IMR-90 (cell line): ENCODE data around the gene MS4A18. TPM values are rescaled to one million over a fixed set of nuclear protein-coding genes. Genes with fewer than 3 reads are reported as not detected.

Experiments
- ATAC-seq: fragments of 200-7000 bp; cut with Tn5 transposase; 2 replicates; pipeline ENCODE4 v1.9.1; 2020; ENCODE audit warnings: low read depth, mild to moderate bottlenecking, moderate library complexity
- BruUV-seq: library from RNA; stranded (reverse); fragments of 400-500 nt; replicated peaks from 2 replicates; lab custom pipeline; 2021; lab: Mats Ljungman, UMichigan
- CTCF ChIA-PET: fragments of 300-600 bp; formaldehyde crosslinking; extraction: SDS; loops from one replicate; lab custom pipeline; 2021; ENCODE audit warnings: antibody characterized with exemption; lab: Yijun Ruan, JAX
- POLR2A ChIA-PET: fragments of 300-600 bp; sonication (Branson Sonifier 250); formaldehyde crosslinking; loops from one replicate; lab custom pipeline; 2022; ENCODE audit warnings: antibody characterized with exemption; ENCODE audit not compliant: unreplicated experiment; lab: Charles Lee
- DNase-seq: peaks from one replicate; pipeline ENCODE4 v3.0.0; 2013
- H2AFZ ChIP-seq: replicated peaks from 2 replicates; pipeline ENCODE3; 2013; ENCODE audit warnings: low read length, mild to moderate bottlenecking; ENCODE audit not compliant: poor library complexity
- H2AK5ac ChIP-seq: 2 replicates; pipeline ENCODE4 v1.6.1; 2013; ENCODE audit warnings: low read depth, low read length, inconsistent platforms
- H2AK9ac ChIP-seq: replicated peaks from 2 replicates; pipeline ENCODE3; 2013; ENCODE audit warnings: mild to moderate bottlenecking, low read depth, low read length, moderate library complexity; ENCODE audit not compliant: poor library complexity
- H2BK120ac ChIP-seq: 2 replicates; pipeline ENCODE4 v1.6.1; 2013; ENCODE audit warnings: low read depth, low read length, inconsistent platforms
- H2BK15ac ChIP-seq: 3 replicates; pipeline ENCODE4 v1.6.1; 2013; ENCODE audit warnings: low read depth, low read length, inconsistent platforms
- H2BK20ac ChIP-seq: 2 replicates; pipeline ENCODE4 v1.6.1; 2013; ENCODE audit warnings: low read depth, mild to moderate bottlenecking, inconsistent platforms, low read length, moderate library complexity
- H2BK5ac ChIP-seq: 2 replicates; pipeline ENCODE4 v1.6.1; 2013; ENCODE audit warnings: mild to moderate bottlenecking, low read depth, low read length, inconsistent platforms; ENCODE audit not compliant: poor library complexity, severe bottlenecking
- H3K14ac ChIP-seq: replicated peaks from 2 replicates; pipeline ENCODE4 v1.6.1; 2013; ENCODE audit warnings: low read depth, low read length, inconsistent platforms
- H3K18ac ChIP-seq: 2 replicates; pipeline ENCODE4 v1.6.1; 2013; ENCODE audit warnings: low read depth, low read length, control low read depth
- H3K23ac ChIP-seq: 2 replicates; pipeline ENCODE4 v1.6.1; 2013; ENCODE audit warnings: low read depth, low read length, inconsistent platforms
- H3K27ac ChIP-seq: 2 replicates; pipeline ENCODE4 v1.5.1; 2013; ENCODE audit warnings: mild to moderate bottlenecking, control low read depth, low read length; ENCODE audit not compliant: insufficient read depth
- H3K27me3 ChIP-seq: 2 replicates; pipeline ENCODE4 v1.6.1; 2013; ENCODE audit warnings: low read length; ENCODE audit not compliant: control insufficient read depth, insufficient read depth
- H3K36me3 ChIP-seq: 2 replicates; pipeline ENCODE4 v1.6.1; 2013; ENCODE audit warnings: low read length, mixed read lengths; ENCODE audit not compliant: control insufficient read depth, insufficient read depth
- H3K4ac ChIP-seq: 2 replicates; pipeline ENCODE4 v1.6.1; 2013; ENCODE audit warnings: low read depth, low read length, inconsistent platforms
- H3K4me1 ChIP-seq: 2 replicates; pipeline ENCODE4 v1.6.1; 2013; ENCODE audit warnings: low read length, mixed read lengths; ENCODE audit not compliant: control insufficient read depth, insufficient read depth
- H3K4me2 ChIP-seq: 2 replicates; pipeline ENCODE4 v1.6.1; 2013; ENCODE audit warnings: low read depth, mild to moderate bottlenecking, control low read depth, low read length, moderate library complexity
- H3K4me3 ChIP-seq: 2 replicates; pipeline ENCODE4 v1.5.1; 2013; ENCODE audit warnings: low read depth, mild to moderate bottlenecking, control low read depth, low read length, moderate library complexity; ENCODE audit not compliant: insufficient read depth
- H3K56ac ChIP-seq: 2 replicates; pipeline ENCODE4 v1.6.1; 2013; ENCODE audit warnings: low read length, inconsistent platforms; ENCODE audit not compliant: insufficient read depth; ENCODE audit errors: extremely low read depth
- H3K79me1 ChIP-seq, 2 experiments: 2 replicates each; pipeline ENCODE4 v1.6.1; 2013; ENCODE audit warnings: low read length in 2 of 2, inconsistent platforms in 1 of 2, low read depth in 1 of 2
- H3K9ac ChIP-seq: 2 replicates; pipeline ENCODE4 v1.6.1; 2013; ENCODE audit warnings: low read depth, low read length, control low read depth
- H3K9me1 ChIP-seq: 2 replicates; pipeline ENCODE4 v1.6.1; 2013; ENCODE audit warnings: low read length, inconsistent platforms; ENCODE audit not compliant: insufficient read depth
- H3K9me3 ChIP-seq: 2 replicates; pipeline ENCODE4 v1.6.1; 2013; ENCODE audit warnings: low read length; ENCODE audit not compliant: control insufficient read depth, insufficient read depth
- H4K20me1 ChIP-seq: 2 replicates; pipeline ENCODE4 v1.6.1; 2013; ENCODE audit warnings: low read length, inconsistent platforms; ENCODE audit not compliant: insufficient read depth
- H4K5ac ChIP-seq: 2 replicates; pipeline ENCODE4 v1.6.1; 2013; ENCODE audit warnings: mild to moderate bottlenecking, low read depth, low read length, control low read depth
- H4K8ac ChIP-seq, 2 experiments: 2 replicates each; pipeline ENCODE4 v1.6.1; 2013; ENCODE audit warnings: low read depth in 2 of 2, low read length in 2 of 2, control low read depth in 1 of 2, inconsistent platforms in 1 of 2
- H4K91ac ChIP-seq: 2 replicates; pipeline ENCODE4 v1.6.1; 2013; ENCODE audit warnings: low read depth, low read length, inconsistent platforms; ENCODE audit not compliant: insufficient read depth
- BHLHE40 ChIP-seq: fragments of 150-350 bp; IDR thresholded peaks from 2 replicates; pipeline ENCODE4 v1.6.1; 2016; ENCODE audit warnings: mild to moderate bottlenecking, low read depth, low read length
- CEBPB ChIP-seq: IDR thresholded peaks from 2 replicates; pipeline ENCODE4 v1.6.1; 2012; ENCODE audit warnings: low read depth, low read length, improper control_type of control experiment
- CHD1 ChIP-seq: IDR thresholded peaks from 2 replicates; pipeline ENCODE4 v1.6.1; 2012; ENCODE audit warnings: low read depth, low read length, improper control_type of control experiment
- FOS ChIP-seq: fragments of 150-350 bp; IDR thresholded peaks from 2 replicates; pipeline ENCODE4 v1.6.1; 2016; ENCODE audit warnings: low read depth, low read length
- MAFK ChIP-seq: IDR thresholded peaks from 2 replicates; pipeline ENCODE4 v1.6.1; 2012; ENCODE audit warnings: low read depth, low read length, improper control_type of control experiment
- MAZ ChIP-seq: IDR thresholded peaks from 2 replicates; pipeline ENCODE4 v1.6.1; 2012; ENCODE audit warnings: low read depth, mild to moderate bottlenecking, low read length, improper control_type of control experiment, moderate library complexity, borderline replicate concordance
- MXI1 ChIP-seq: IDR thresholded peaks from 2 replicates; pipeline ENCODE4 v1.6.1; 2012; ENCODE audit warnings: low read depth, mild to moderate bottlenecking, low read length, moderate library complexity, borderline replicate concordance
- NFE2L2 ChIP-seq: fragments of 150-350 bp; IDR thresholded peaks from 2 replicates; pipeline ENCODE4 v1.6.1; 2016; ENCODE audit warnings: low read depth, mild to moderate bottlenecking, low read length
- POLR2A ChIP-seq: IDR thresholded peaks from 2 replicates; pipeline ENCODE4 v1.6.1; 2012; ENCODE audit warnings: mild to moderate bottlenecking, low read depth, low read length
- RAD21 ChIP-seq: IDR thresholded peaks from 2 replicates; pipeline ENCODE4 v1.6.1; 2012; ENCODE audit warnings: low read length, improper control_type of control experiment
- RCOR1 ChIP-seq: IDR thresholded peaks from 2 replicates; pipeline ENCODE4 v1.6.1; 2012; ENCODE audit warnings: mild to moderate bottlenecking, low read length, improper control_type of control experiment; ENCODE audit not compliant: insufficient replicate concordance
- RFX5 ChIP-seq: IDR thresholded peaks from 2 replicates; pipeline ENCODE4 v1.8.0; 2012; ENCODE audit warnings: low read depth, mild to moderate bottlenecking, low read length, moderate library complexity
- SMC3 ChIP-seq: fragments of 150-350 bp; IDR thresholded peaks from 2 replicates; pipeline ENCODE4 v1.6.1; 2016; ENCODE audit warnings: low read depth, mild to moderate bottlenecking, antibody characterized with exemption, low read length, moderate library complexity
- WGBS, 2 experiments: methylation state at CpG; one replicate each; pipeline versions ENCODE4 v1.1.5 to v1.1.7; 2013; ENCODE audit warnings: missing lambda C conversion rate in 2 of 2; ENCODE audit not compliant: insufficient read length in 1 of 2; ENCODE audit errors: extremely low coverage in 2 of 2; 5-methylcytosine and 5-hydroxymethylcytosine counted together
- dilution Hi-C: fragments of 300-500 bp; cut with HindIII; formaldehyde crosslinking; loops from one replicate; pipeline ENCODE4 v1.14.3; 2018; ENCODE audit warnings: low sequenced_read_pairs; ENCODE audit not compliant: unreplicated experiment
- in situ Hi-C: fragments of 300-500 bp; cut with MboI; formaldehyde crosslinking; loops from 3 replicates; pipeline ENCODE4 v1.14.3; 2019; ENCODE audit warnings: low sequenced_read_pairs, inconsistent platforms, mixed read lengths
- intact Hi-C: fragments of 100-400 bp; cut with micrococcal nuclease; formaldehyde crosslinking; loops from 2 replicates; pipeline ENCODE4 v1.10.0; 2022
- polyA plus RNA-seq, 3 experiments: library from polyadenylated mRNA; depleted of rRNA; stranded (reverse); fragments of >200 nt; gene quantifications; 2 replicates each; pipeline ENCODE4 v1.2.3, GENCODE V29; 2012; ENCODE audit warnings: low replicate concordance in 1 of 3
- total RNA-seq: library from RNA; depleted of rRNA; stranded (reverse); fragments of >200 nt; gene quantifications from 2 replicates; pipeline ENCODE4 v1.2.3, GENCODE V29; 2012
- TF ChIP-seq, protein P1 (sequence below): conservative IDR thresholded peaks from 2 replicates; pipeline ENCODE4 v1.5.1; 2012; ENCODE audit warnings: mild to moderate bottlenecking, low read depth, low read length, improper control_type of control experiment
- TF ChIP-seq, protein P2 (sequence below): fragments of 150-350 bp; IDR thresholded peaks from 2 replicates; pipeline ENCODE4 v1.6.1; 2017; ENCODE audit warnings: mild to moderate bottlenecking, antibody characterized with exemption, low read length, low read depth
- TF ChIP-seq, protein P3 (sequence below): fragments of 150-350 bp; IDR thresholded peaks from 2 replicates; pipeline ENCODE4 v1.6.1; 2016; ENCODE audit warnings: low read depth, mild to moderate bottlenecking, low read length, moderate library complexity, borderline replicate concordance

The MS4A18 gene
- total and polyA plus RNA-seq, 2 of the 4 experiments (the other 2 are of a cell fraction) = not detected

DNA sequence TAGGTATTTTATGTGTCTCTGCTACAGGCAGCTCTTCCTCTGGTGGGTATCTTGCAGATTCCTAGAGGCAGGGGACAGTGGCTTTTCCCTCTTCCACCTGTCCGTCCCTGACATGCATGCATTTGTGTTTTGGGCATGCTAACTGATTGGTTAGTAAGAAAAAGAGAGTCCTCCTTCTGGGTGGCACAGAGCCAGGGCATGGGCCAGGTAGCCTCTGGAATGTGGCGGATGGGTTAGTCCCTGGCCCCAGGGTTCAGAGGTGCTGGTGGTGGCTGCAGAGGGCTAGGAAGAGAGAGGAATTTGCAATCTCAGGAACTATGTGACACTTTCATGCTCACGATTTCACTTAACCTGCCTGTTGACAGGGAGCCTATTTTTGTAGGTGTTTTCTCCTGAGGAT is 26.4 kb downstream of the MS4A18 start:
- TF ChIP-seq RAD21 (no peak), SMC3 (no peak), CEBPB (no peak), MAFK (no peak), BHLHE40 (no peak), RFX5 (no peak), MXI1 (no peak), MAZ (no peak), POLR2A (no peak), FOS (no peak), CHD1 (no peak), RCOR1 (no peak), NFE2L2 (no peak)
- TF ChIP-seq, protein P1, sequence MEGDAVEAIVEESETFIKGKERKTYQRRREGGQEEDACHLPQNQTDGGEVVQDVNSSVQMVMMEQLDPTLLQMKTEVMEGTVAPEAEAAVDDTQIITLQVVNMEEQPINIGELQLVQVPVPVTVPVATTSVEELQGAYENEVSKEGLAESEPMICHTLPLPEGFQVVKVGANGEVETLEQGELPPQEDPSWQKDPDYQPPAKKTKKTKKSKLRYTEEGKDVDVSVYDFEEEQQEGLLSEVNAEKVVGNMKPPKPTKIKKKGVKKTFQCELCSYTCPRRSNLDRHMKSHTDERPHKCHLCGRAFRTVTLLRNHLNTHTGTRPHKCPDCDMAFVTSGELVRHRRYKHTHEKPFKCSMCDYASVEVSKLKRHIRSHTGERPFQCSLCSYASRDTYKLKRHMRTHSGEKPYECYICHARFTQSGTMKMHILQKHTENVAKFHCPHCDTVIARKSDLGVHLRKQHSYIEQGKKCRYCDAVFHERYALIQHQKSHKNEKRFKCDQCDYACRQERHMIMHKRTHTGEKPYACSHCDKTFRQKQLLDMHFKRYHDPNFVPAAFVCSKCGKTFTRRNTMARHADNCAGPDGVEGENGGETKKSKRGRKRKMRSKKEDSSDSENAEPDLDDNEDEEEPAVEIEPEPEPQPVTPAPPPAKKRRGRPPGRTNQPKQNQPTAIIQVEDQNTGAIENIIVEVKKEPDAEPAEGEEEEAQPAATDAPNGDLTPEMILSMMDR = no peak
- TF ChIP-seq, protein P2, sequence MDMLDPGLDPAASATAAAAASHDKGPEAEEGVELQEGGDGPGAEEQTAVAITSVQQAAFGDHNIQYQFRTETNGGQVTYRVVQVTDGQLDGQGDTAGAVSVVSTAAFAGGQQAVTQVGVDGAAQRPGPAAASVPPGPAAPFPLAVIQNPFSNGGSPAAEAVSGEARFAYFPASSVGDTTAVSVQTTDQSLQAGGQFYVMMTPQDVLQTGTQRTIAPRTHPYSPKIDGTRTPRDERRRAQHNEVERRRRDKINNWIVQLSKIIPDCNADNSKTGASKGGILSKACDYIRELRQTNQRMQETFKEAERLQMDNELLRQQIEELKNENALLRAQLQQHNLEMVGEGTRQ = no peak
- TF ChIP-seq, protein P3, sequence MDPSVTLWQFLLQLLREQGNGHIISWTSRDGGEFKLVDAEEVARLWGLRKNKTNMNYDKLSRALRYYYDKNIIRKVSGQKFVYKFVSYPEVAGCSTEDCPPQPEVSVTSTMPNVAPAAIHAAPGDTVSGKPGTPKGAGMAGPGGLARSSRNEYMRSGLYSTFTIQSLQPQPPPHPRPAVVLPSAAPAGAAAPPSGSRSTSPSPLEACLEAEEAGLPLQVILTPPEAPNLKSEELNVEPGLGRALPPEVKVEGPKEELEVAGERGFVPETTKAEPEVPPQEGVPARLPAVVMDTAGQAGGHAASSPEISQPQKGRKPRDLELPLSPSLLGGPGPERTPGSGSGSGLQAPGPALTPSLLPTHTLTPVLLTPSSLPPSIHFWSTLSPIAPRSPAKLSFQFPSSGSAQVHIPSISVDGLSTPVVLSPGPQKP = no peak
- Histone ChIP-seq H2AFZ (no peak overlapping the region), H4K91ac (no peak overlapping the region), H3K4me3 (no peak overlapping the region), H3K4me2 (no peak overlapping the region), H2BK20ac (no peak overlapping the region), H2BK5ac (no peak overlapping the region), H3K27me3 (no peaks in the 10 kb centered on the region), H3K9ac (no peak overlapping the region), H4K8ac (no peak overlapping the region), H4K20me1 (no peaks in the 10 kb centered on the region), H4K5ac (no peak overlapping the region), H3K79me1 (no peaks in the 10 kb centered on the region), H3K9me1 (no peaks in the 10 kb centered on the region), H3K23ac (no peak overlapping the region), H2BK15ac (no peak overlapping the region), H3K27ac (no peak overlapping the region), H2AK5ac (no peak overlapping the region), H3K56ac (no peak overlapping the region), H3K36me3 (no peaks in the 10 kb centered on the region), H3K14ac (no peak overlapping the region), H3K4me1 (no peaks in the 10 kb centered on the region), H3K18ac (no peak overlapping the region), H3K9me3 (0 out of 2 replicates have a peak, but pooled peaks cover 2% of the 10 kb centered on the region), H2BK120ac (no peak overlapping the region), H2AK9ac (no peak overlapping the region), H3K4ac (no peak overlapping the region)
- no peak for DNase-seq
- ATAC-seq = no peak
- CTCF ChIA-PET = no interaction called here
- 80% methylated on average over 1 of the region's 3 CpGs; no CpG with 5 or more reads in 1 of the 2 experiments for WGBS, 2 experiments
- intact Hi-C loops (no loop called here), in situ Hi-C loops (no loop called here), dilution Hi-C loops (no loop called here)
- POLR2A ChIA-PET = no interaction called here
- no TSS peak for BruUV-seq
